ENCODE measurements around the gene KNDC1. TPM values are rescaled to one million over a fixed set of nuclear protein-coding genes. Genes with fewer than 3 reads are reported as not detected.

Gene KNDC1
- total and polyA plus RNA-seq, 2 of the 13 experiments (the other 11 are each of a cell fraction or from before 2014, with no cell fraction given) = 0.69 TPM; not detected in 1

DNA sequence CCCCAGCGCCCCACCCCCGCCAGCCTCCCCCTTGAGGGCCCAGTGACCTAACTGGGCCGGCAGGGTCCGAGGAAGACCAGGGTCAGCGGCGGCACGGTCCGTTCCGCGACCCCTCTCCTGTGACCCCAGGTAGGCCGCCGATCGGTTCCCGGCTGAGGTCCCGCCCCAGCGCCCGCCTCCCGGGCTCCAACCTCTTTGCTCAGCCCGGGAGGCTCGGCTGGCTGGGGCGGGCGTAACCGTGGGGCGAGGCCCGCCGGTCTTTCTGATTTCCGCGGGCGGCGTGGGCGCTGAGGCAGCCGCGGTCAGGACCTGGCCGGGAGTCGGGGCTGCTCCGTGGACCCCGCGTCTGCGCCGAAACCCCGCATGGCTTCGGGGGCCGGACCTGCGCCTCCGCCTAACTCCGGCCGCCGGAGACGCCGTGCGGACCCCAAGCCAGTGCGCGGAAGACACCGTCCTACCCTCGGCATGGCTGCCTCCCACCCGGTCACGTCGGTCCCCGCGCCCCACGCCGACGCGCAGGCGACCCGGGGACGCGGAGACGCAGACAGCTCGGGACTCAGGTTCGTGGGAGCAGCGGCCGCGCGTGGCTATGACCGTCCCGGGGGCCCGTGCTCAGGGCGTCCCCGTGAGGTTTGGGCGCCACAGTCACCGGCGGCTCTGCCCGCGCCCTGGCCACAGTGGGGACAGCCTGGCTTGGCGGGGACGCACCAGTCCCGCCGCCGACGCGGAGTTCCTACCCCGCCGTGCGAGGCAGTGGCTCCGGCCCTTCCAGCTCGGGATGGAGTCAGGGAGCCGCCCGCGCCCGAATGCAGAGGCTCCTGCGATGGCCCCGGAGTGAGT lies 76.6 kb downstream of the KNDC1 start:
- Histone ChIP-seq H3K4me1 (ENCODE audit: insufficient read depth, low read length) (no peaks in the 10 kb centered on the region), H4K20me1 (ENCODE audit: insufficient read depth, low read length) (0 out of 2 replicates have a peak, but pooled peaks cover 3% of the 10 kb centered on the region), H3K27me3 (ENCODE audit: control insufficient read depth in 1 of 2, insufficient read depth in 2 of 2, low read length in 2 of 2) (peaks cover 13 to 73% of the 10 kb centered on the region in 2 experiments), H2AFZ (ENCODE audit: low read length) (no peak overlapping the region), H3K27ac (ENCODE audit: extremely low read length, insufficient read depth, low read length) (no peak overlapping the region), H3K79me2 (ENCODE audit: insufficient read depth, low read length) (no peaks in the 10 kb centered on the region), H3K4me2 (ENCODE audit: low read depth, low read length) (no peak overlapping the region), H3K36me3 (replicated peaks in 1 of 2; ENCODE audit: control insufficient read depth in 1 of 2, insufficient read depth in 2 of 2, low read length in 2 of 2) (no peaks in the 10 kb centered on the region), H3K9me3 (ENCODE audit: low read length) (no peaks in the 10 kb centered on the region), H3K4me3 (replicated peaks in 1 of 3; ENCODE audit: insufficient read depth in 1 of 3, low read depth in 2 of 3, low read length in 3 of 3) (no peak overlapping the region), H3K9ac (ENCODE audit: insufficient read depth, low read depth, low read length) (no peak overlapping the region)
- intact Hi-C loops (cut with micrococcal nuclease; ENCODE audit: unreplicated experiment) = no loop called here
- in situ Hi-C loops (cut with HindIII; ENCODE audit: extremely low pct_ligation_motif_present, low pct_unique_long_range_greater_than_20kb) = no loop called here
- ChIA-PET CTCF (ENCODE audit: low intra/inter-chr PET ratio, low total read pairs) (no interaction called here), POLR2A (no interaction called here)
- ATAC-seq (no peak; the same call in 1 of the 3 replicates), DNase-seq (ENCODE audit: low spot score) (no peak), FAIRE-seq (no peak)
- BruUV-seq (replicated peaks) = no TSS peak
- no peak for TF ChIP-seq ZNF225 (CRISPR knock-in tag; IDR thresholded peaks at IDR 0.05)
- TF ChIP-seq PAX8 (CRISPR knock-in tag; IDR thresholded peaks at IDR 0.05; ENCODE audit: borderline replicate concordance) = no peak
- TF ChIP-seq SSRP1 (CRISPR knock-in tag; IDR thresholded peaks at IDR 0.05) = no peak
- TF ChIP-seq RBM39 (IDR thresholded peaks at IDR 0.05; ENCODE audit: low read depth, low read length, poor library complexity, severe bottlenecking) = no peak
- TF ChIP-seq, protein P1, sequence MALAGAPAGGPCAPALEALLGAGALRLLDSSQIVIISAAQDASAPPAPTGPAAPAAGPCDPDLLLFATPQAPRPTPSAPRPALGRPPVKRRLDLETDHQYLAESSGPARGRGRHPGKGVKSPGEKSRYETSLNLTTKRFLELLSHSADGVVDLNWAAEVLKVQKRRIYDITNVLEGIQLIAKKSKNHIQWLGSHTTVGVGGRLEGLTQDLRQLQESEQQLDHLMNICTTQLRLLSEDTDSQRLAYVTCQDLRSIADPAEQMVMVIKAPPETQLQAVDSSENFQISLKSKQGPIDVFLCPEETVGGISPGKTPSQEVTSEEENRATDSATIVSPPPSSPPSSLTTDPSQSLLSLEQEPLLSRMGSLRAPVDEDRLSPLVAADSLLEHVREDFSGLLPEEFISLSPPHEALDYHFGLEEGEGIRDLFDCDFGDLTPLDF (CRISPR knock-in tag; IDR thresholded peaks at IDR 0.05) = no peak
- no peak for TF ChIP-seq FIP1L1 (IDR thresholded peaks at IDR 0.05; ENCODE audit: borderline replicate concordance, insufficient read depth, low read depth, low read length)
- no peak for TF ChIP-seq ASH2L (IDR thresholded peaks at IDR 0.05; ENCODE audit: insufficient read length, low read depth, low read length)
- TF ChIP-seq STAG1 (CRISPR knock-in tag; IDR thresholded peaks at IDR 0.05) = no peak
- TF ChIP-seq TBL1XR1 (IDR thresholded peaks at IDR 0.05; ENCODE audit: borderline replicate concordance, low read length, partially characterized antibody) = no peak
- TF ChIP-seq TGIF2 (CRISPR knock-in tag; IDR thresholded peaks at IDR 0.05) = no peak
- TF ChIP-seq SKI (IDR thresholded peaks at IDR 0.05; ENCODE audit: partially characterized antibody) = no peak
- no peak for TF ChIP-seq ZBTB38 (CRISPR knock-in tag; IDR thresholded peaks at IDR 0.05)
- TF ChIP-seq, protein P2, sequence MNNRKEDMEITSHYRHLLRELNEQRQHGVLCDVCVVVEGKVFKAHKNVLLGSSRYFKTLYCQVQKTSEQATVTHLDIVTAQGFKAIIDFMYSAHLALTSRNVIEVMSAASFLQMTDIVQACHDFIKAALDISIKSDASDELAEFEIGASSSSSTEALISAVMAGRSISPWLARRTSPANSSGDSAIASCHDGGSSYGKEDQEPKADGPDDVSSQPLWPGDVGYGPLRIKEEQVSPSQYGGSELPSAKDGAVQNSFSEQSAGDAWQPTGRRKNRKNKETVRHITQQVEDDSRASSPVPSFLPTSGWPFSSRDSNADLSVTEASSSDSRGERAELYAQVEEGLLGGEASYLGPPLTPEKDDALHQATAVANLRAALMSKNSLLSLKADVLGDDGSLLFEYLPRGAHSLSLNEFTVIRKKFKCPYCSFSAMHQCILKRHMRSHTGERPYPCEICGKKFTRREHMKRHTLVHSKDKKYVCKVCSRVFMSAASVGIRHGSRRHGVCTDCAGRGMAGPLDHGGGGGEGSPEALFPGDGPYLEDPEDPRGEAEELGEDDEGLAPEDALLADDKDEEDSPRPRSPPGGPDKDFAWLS (CRISPR knock-in tag; IDR thresholded peaks at IDR 0.05; ENCODE audit: borderline replicate concordance) = no peak
- no peak for TF ChIP-seq ZNF205 (CRISPR knock-in tag; IDR thresholded peaks at IDR 0.05)
- TF ChIP-seq, protein P3, sequence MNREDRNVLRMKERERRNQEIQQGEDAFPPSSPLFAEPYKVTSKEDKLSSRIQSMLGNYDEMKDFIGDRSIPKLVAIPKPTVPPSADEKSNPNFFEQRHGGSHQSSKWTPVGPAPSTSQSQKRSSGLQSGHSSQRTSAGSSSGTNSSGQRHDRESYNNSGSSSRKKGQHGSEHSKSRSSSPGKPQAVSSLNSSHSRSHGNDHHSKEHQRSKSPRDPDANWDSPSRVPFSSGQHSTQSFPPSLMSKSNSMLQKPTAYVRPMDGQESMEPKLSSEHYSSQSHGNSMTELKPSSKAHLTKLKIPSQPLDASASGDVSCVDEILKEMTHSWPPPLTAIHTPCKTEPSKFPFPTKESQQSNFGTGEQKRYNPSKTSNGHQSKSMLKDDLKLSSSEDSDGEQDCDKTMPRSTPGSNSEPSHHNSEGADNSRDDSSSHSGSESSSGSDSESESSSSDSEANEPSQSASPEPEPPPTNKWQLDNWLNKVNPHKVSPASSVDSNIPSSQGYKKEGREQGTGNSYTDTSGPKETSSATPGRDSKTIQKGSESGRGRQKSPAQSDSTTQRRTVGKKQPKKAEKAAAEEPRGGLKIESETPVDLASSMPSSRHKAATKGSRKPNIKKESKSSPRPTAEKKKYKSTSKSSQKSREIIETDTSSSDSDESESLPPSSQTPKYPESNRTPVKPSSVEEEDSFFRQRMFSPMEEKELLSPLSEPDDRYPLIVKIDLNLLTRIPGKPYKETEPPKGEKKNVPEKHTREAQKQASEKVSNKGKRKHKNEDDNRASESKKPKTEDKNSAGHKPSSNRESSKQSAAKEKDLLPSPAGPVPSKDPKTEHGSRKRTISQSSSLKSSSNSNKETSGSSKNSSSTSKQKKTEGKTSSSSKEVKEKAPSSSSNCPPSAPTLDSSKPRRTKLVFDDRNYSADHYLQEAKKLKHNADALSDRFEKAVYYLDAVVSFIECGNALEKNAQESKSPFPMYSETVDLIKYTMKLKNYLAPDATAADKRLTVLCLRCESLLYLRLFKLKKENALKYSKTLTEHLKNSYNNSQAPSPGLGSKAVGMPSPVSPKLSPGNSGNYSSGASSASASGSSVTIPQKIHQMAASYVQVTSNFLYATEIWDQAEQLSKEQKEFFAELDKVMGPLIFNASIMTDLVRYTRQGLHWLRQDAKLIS (CRISPR knock-in tag; IDR thresholded peaks at IDR 0.05) = no peak
- no peak for TF ChIP-seq ZNF841 (CRISPR knock-in tag; IDR thresholded peaks at IDR 0.05; ENCODE audit: borderline replicate concordance)
- TF ChIP-seq RFXANK (CRISPR knock-in tag; IDR thresholded peaks at IDR 0.05) = no peak
- TF ChIP-seq KDM5B (CRISPR knock-in tag; IDR thresholded peaks at IDR 0.05; ENCODE audit: borderline replicate concordance) = no peak
- WGBS (ENCODE audit: low lambda C conversion rate) = 32% methylated on average over 39 of the region's 103 CpGs

Data from HepG2 (cell line).